SW 1271 (cell line): ENCODE measurements around the gene SLC2A8.
A peak's percentile ranks its signal among the peaks of the same experiment; 100 is the strongest.

Experiments used
- DNase-seq, 2 experiments: peaks; one replicate each; lab custom pipeline; 2025; lab: John Stamatoyannopoulos, UW

The SLC2A8 gene

GRCh38 chr9:127403507-127404192, 6.7 kb downstream of the SLC2A8 start:
- no peak for DNase-seq

GRCh38 chr9:127404631-127405030, 7.7 kb downstream of the SLC2A8 start:
- no peak for DNase-seq

GRCh38 chr9:127405344-127406125, 8.6 kb downstream of the SLC2A8 start:
- no peak for DNase-seq

- DNase-seq: no peak
Observed at GRCh38 chr9:127406799-127407491, 10.0 kb downstream of the SLC2A8 start.

GRCh38 chr9:127407492-127407843, 10.5 kb downstream of the SLC2A8 start:
- no peak for DNase-seq

- no peak for DNase-seq
Observed at GRCh38 chr9:127411122-127411521, 14.2 kb downstream of the SLC2A8 start.

- DNase-seq: no peak
Observed at GRCh38 chr9:127415141-127415540, 18.2 kb downstream of the SLC2A8 start.

GRCh38 chr9:127415657-127416056, 18.7 kb downstream of the SLC2A8 start:
- no peak for DNase-seq

- DNase-seq: peak in 1 of 2 experiments; percentile 31
Observed at GRCh38 chr9:127417131-127418036, 20.4 kb downstream of the SLC2A8 start.

GRCh38 chr9:127418037-127418471, 21.1 kb downstream of the SLC2A8 start:
- peak in 1 of 2 experiments; percentile 29 for DNase-seq

- DNase-seq: no peak
Observed at GRCh38 chr9:127419348-127419747, 22.4 kb downstream of the SLC2A8 start.

- no peak for DNase-seq
Observed at GRCh38 chr9:127421057-127421456, 24.1 kb downstream of the SLC2A8 start.

- DNase-seq: no peak
Observed at GRCh38 chr9:127422133-127422782, 25.3 kb downstream of the SLC2A8 start.

- no peak for DNase-seq
Observed at GRCh38 chr9:127422787-127423186, 25.8 kb downstream of the SLC2A8 start.

GRCh38 chr9:127423476-127423933, 26.5 kb downstream of the SLC2A8 start:
- DNase-seq: no peak

- DNase-seq: peak; percentile 84 to 95
Observed at GRCh38 chr9:127423934-127424675, 27.1 kb downstream of the SLC2A8 start, which contains the start of gene ZNF79. Gene ZNF79 (plus strand): TSS chr9:127424382. CDS start chr9:127424788, 406 bp downstream.

GRCh38 chr9:127424676-127424999, 27.7 kb downstream of the SLC2A8 start:
- DNase-seq: peak in 1 of 2 experiments; percentile 50

- DNase-seq: no peak
Observed at GRCh38 chr9:127426756-127427155, 29.8 kb downstream of the SLC2A8 start.

- no peak for DNase-seq
Observed at GRCh38 chr9:127428348-127428747, 31.4 kb downstream of the SLC2A8 start.

- no peak for DNase-seq
Observed at GRCh38 chr9:127430415-127430814, 33.4 kb downstream of the SLC2A8 start.
